HG03469 (cell line): ENCODE results near the gene RALGAPA2.
"Not testable (repeated sequence)": the region's sequence is repeated elsewhere in the genome, so short reads cannot be mapped to it uniquely, and the experiment has no call there.

Source experiments
- ATAC-seq: cut with Tn5 transposase; IDR thresholded peaks from one replicate; pipeline ENCODE4 v1.9.1; 2021; ENCODE audit warnings: mild to moderate bottlenecking, moderate library complexity, moderate number of reproducible peaks; ENCODE audit not compliant: unreplicated experiment

Gene RALGAPA2

GRCh38 chr20:20547876-20548266 is 164.6 kb downstream of the RALGAPA2 start:
- ATAC-seq = no peak

- ATAC-seq = no peak
Observed at GRCh38 chr20:20547221-20547875, 165.1 kb downstream of the RALGAPA2 start.

- ATAC-seq = no peak
Observed at GRCh38 chr20:20546402-20546801, 166.0 kb downstream of the RALGAPA2 start.

GRCh38 chr20:20543348-20543747 is 169.1 kb downstream of the RALGAPA2 start:
- not testable (repeated sequence) for ATAC-seq

- no peak for ATAC-seq
Observed at GRCh38 chr20:20536240-20536933, 176.1 kb downstream of the RALGAPA2 start.

- no peak for ATAC-seq
Observed at GRCh38 chr20:20535051-20535450, 177.4 kb downstream of the RALGAPA2 start.

- no peak for ATAC-seq
Observed at GRCh38 chr20:20531283-20531682, 181.2 kb downstream of the RALGAPA2 start.

GRCh38 chr20:20530428-20531151 is 181.9 kb downstream of the RALGAPA2 start:
- no peak for ATAC-seq

- no peak for ATAC-seq
Observed at GRCh38 chr20:20529597-20529996, 182.8 kb downstream of the RALGAPA2 start.

GRCh38 chr20:20528861-20529260 is 183.6 kb downstream of the RALGAPA2 start:
- no peak for ATAC-seq

GRCh38 chr20:20527661-20528060 is 184.8 kb downstream of the RALGAPA2 start:
- no peak for ATAC-seq

GRCh38 chr20:20525756-20526155 is 186.7 kb downstream of the RALGAPA2 start:
- ATAC-seq = no peak

GRCh38 chr20:20525214-20525613 is 187.2 kb downstream of the RALGAPA2 start:
- ATAC-seq = no peak

GRCh38 chr20:20524756-20525155 is 187.7 kb downstream of the RALGAPA2 start:
- ATAC-seq = no peak

GRCh38 chr20:20521736-20522135 is 190.7 kb downstream of the RALGAPA2 start:
- no peak for ATAC-seq

- ATAC-seq = no peak
Observed at GRCh38 chr20:20520776-20521175, 191.7 kb downstream of the RALGAPA2 start.

GRCh38 chr20:20519269-20519668 is 193.2 kb downstream of the RALGAPA2 start:
- no peak for ATAC-seq

GRCh38 chr20:20518263-20518662 is 194.2 kb downstream of the RALGAPA2 start:
- no peak for ATAC-seq

- no peak for ATAC-seq
Observed at GRCh38 chr20:20517296-20517695, 195.1 kb downstream of the RALGAPA2 start.

- no peak for ATAC-seq
Observed at GRCh38 chr20:20513720-20514119, 198.7 kb downstream of the RALGAPA2 start.

- ATAC-seq = no peak
Observed at GRCh38 chr20:20505554-20505953, 206.9 kb downstream of the RALGAPA2 start.
